OCI-LY7 (cell line): Measurements from ENCODE around the gene LARGE1. TPM values are rescaled to one million over a fixed set of nuclear protein-coding genes. Genes with fewer than 3 reads are reported as not detected.

ENCODE experiments used
- BruUV-seq: library from RNA; stranded (reverse); fragments of 400-500 nt; replicated peaks from 2 replicates; lab custom pipeline; 2021; lab: Mats Ljungman, UMichigan
- CTCF ChIA-PET: fragments of 300-600 bp; sonication (Branson Sonifier 250); formaldehyde crosslinking; loops from one replicate; lab custom pipeline; 2022; ENCODE audit warnings: antibody characterized with exemption; ENCODE audit not compliant: unreplicated experiment; lab: Charles Lee
- POLR2A ChIA-PET: fragments of 300-600 bp; sonication (Branson Sonifier 250); formaldehyde crosslinking; loops from one replicate; lab custom pipeline; 2022; ENCODE audit warnings: antibody characterized with exemption; lab: Charles Lee
- DNase-seq: peaks from one replicate; pipeline ENCODE4 v3.0.0-alpha.2; 2015; ENCODE audit warnings: low spot score
- H2AFZ ChIP-seq: fragments of 200-600 bp; sonication (generic), shearing (Covaris generic); 2 replicates; pipeline ENCODE4 v1.6.1; 2014; ENCODE audit warnings: mild to moderate bottlenecking, antibody characterized with exemption, low read length, moderate library complexity
- H3K27ac ChIP-seq: fragments of 200-600 bp; sonication (generic); 2 replicates; pipeline ENCODE4 v1.5.1; 2014; ENCODE audit warnings: mixed run types, low read depth, mild to moderate bottlenecking, moderate library complexity, low read length, inconsistent platforms; ENCODE audit not compliant: poor library complexity, severe bottlenecking
- H3K36me3 ChIP-seq: fragments of 200-600 bp; sonication (generic); 2 replicates; pipeline ENCODE4 v1.6.1; 2014; ENCODE audit warnings: mild to moderate bottlenecking, antibody characterized with exemption, low read length, moderate library complexity, mixed read lengths; ENCODE audit not compliant: insufficient read depth
- H3K4me1 ChIP-seq: fragments of 200-600 bp; sonication (generic); 2 replicates; pipeline ENCODE4 v1.5.1; 2014; ENCODE audit warnings: mild to moderate bottlenecking, low read length; ENCODE audit not compliant: insufficient read depth, poor library complexity, severe bottlenecking
- H3K4me2 ChIP-seq: fragments of 200-600 bp; sonication (generic); 2 replicates; pipeline ENCODE4 v1.6.1; 2014; ENCODE audit warnings: mild to moderate bottlenecking, low read length
- H3K4me3 ChIP-seq: fragments of 200-600 bp; sonication (generic); 2 replicates; pipeline ENCODE4 v1.5.1; 2014; ENCODE audit warnings: mild to moderate bottlenecking, low read depth, low read length; ENCODE audit not compliant: poor library complexity, severe bottlenecking
- H3K79me2 ChIP-seq: fragments of 200-600 bp; sonication (generic); 2 replicates; pipeline ENCODE4 v1.6.1; 2016; ENCODE audit warnings: low read depth, mild to moderate bottlenecking, low read length, moderate library complexity, mixed read lengths; ENCODE audit not compliant: insufficient read depth
- H3K9me2 ChIP-seq: fragments of 200-600 bp; sonication (generic); 2 replicates; pipeline ENCODE4 v1.6.1; 2016; ENCODE audit warnings: mild to moderate bottlenecking, low read length, mixed read lengths; ENCODE audit not compliant: insufficient read depth
- H3K9me3 ChIP-seq: fragments of 200-600 bp; sonication (generic); 2 replicates; pipeline ENCODE4 v1.6.1; 2014; ENCODE audit warnings: mild to moderate bottlenecking, mixed run types, low read length, mixed read lengths
- H4K20me1 ChIP-seq: fragments of 200-600 bp; sonication (generic); 2 replicates; pipeline ENCODE4 v1.6.1; 2014; ENCODE audit warnings: mild to moderate bottlenecking, antibody characterized with exemption, low read length, moderate library complexity, mixed read lengths; ENCODE audit not compliant: insufficient read depth
- CTCF ChIP-seq: fragments of 200-600 bp; sonication (generic); conservative IDR thresholded peaks from 2 replicates; pipeline ENCODE4 v1.5.1; 2014; ENCODE audit warnings: mild to moderate bottlenecking, antibody characterized with exemption, low read length, moderate library complexity, mixed read lengths
- EZH2phosphoT487 ChIP-seq: fragments of 200-600 bp; sonication (generic); IDR thresholded peaks from 2 replicates; pipeline ENCODE4 v1.6.1; 2018; ENCODE audit warnings: low read depth, borderline replicate concordance, mild to moderate bottlenecking, mixed run types, antibody characterized with exemption, low read length, moderate library complexity, mixed read lengths
- intact Hi-C: fragments of 100-400 bp; cut with micrococcal nuclease; formaldehyde crosslinking; loops from one replicate; pipeline ENCODE4 v1.10.0; 2022; ENCODE audit not compliant: unreplicated experiment
- total RNA-seq, 2 experiments: library from RNA; depleted of rRNA in 1 of 2; stranded (reverse); fragments of >200 nt in 1 of 2; shearing (Covaris generic) in 1 of 2; gene quantifications; 2 replicates each; pipeline ENCODE4 v1.2.3, GENCODE V29; 2014 to 2022

LARGE1 gene
- total RNA-seq, 2 experiments from 2014 or later: 31.5 to 31.9 TPM

- Histone ChIP-seq H3K4me1 (peaks cover 5% of the 10 kb centered on the region), H2AFZ (no peak overlapping the region), H3K9me3 (no peaks in the 10 kb centered on the region), H3K9me2 (no peaks in the 10 kb centered on the region), H3K27ac (no peak overlapping the region), H3K4me3 (no peak overlapping the region), H3K4me2 (no peak overlapping the region), H3K36me3 (no peaks in the 10 kb centered on the region), H4K20me1 (no peaks in the 10 kb centered on the region), H3K79me2 (no peaks in the 10 kb centered on the region)
- intact Hi-C loops: no loop called here
- POLR2A ChIA-PET: no interaction called here
- CTCF ChIA-PET: interaction anchor here (0.8 kb wide), 1 partner anchor 32 kb away, joined by 3 read pairs; no protein-coding TSS in a partner anchor
- TF ChIP-seq CTCF: no peak
- no peak for TF ChIP-seq EZH2phosphoT487
- BruUV-seq: no TSS peak
- no peak for DNase-seq
Measured at GRCh38 chr22:33487041-33487716, 433.1 kb downstream of the LARGE1 start.

- no peaks in the 10 kb centered on the region for H4K20me1 ChIP-seq
- H3K27ac ChIP-seq: no peak overlapping the region
- no peaks in the 10 kb centered on the region for H3K79me2 ChIP-seq
- no peak for DNase-seq
- no peak overlapping the region for H3K4me3 ChIP-seq
- no peak overlapping the region for H2AFZ ChIP-seq
- peaks cover 5% of the 10 kb centered on the region for H3K4me1 ChIP-seq
- no TSS peak for BruUV-seq
- H3K9me3 ChIP-seq: no peaks in the 10 kb centered on the region
- ChIA-PET POLR2A (no interaction called here), CTCF (no interaction called here)
- H3K36me3 ChIP-seq: no peaks in the 10 kb centered on the region
- no peak overlapping the region for H3K4me2 ChIP-seq
- no peak for TF ChIP-seq CTCF
- TF ChIP-seq EZH2phosphoT487: no peak
- intact Hi-C loops: no loop called here
- H3K9me2 ChIP-seq: no peaks in the 10 kb centered on the region
Measured at GRCh38 chr22:33481550-33481949, 438.7 kb downstream of the LARGE1 start.
